ENCODE measurements around the gene C1orf232.

C1orf232 gene

GRCh38 chr1:26156285-26157038 lies 12.3 kb downstream of the C1orf232 start:
- no peaks in the 10 kb centered on the region for H3K9me3 ChIP-seq (ENCODE audit: control insufficient read depth, insufficient read depth, low read length)
- H3K36me3 ChIP-seq (ENCODE audit: insufficient read depth, low read length), result no peaks in the 10 kb centered on the region
- peak overlapping the region; percentile 39; the same call in 1 of the 2 replicates for H3K9ac ChIP-seq (ENCODE audit: low read depth, low read length)
- H3K4me1 ChIP-seq (ENCODE audit: insufficient read depth, low read length), result peaks cover 28% of the 10 kb centered on the region

- H3K36me3 ChIP-seq (ENCODE audit: insufficient read depth, low read length), result no peaks in the 10 kb centered on the region
- no peaks in the 10 kb centered on the region for H3K9me3 ChIP-seq (ENCODE audit: control insufficient read depth, insufficient read depth, low read length)
- H3K4me1 ChIP-seq (ENCODE audit: insufficient read depth, low read length), result peaks cover 22% of the 10 kb centered on the region
- H3K9ac ChIP-seq (ENCODE audit: low read depth, low read length), result peak overlapping the region; percentile 39; the same call in 1 of the 2 replicates
Measured at GRCh38 chr1:26155370-26156284, 13.1 kb downstream of the C1orf232 start.

- Histone ChIP-seq H3K9ac (ENCODE audit: low read depth, low read length) (no peak overlapping the region), H3K36me3 (ENCODE audit: insufficient read depth, low read length) (no peaks in the 10 kb centered on the region), H3K9me3 (ENCODE audit: control insufficient read depth, insufficient read depth, low read length) (no peaks in the 10 kb centered on the region), H3K4me1 (ENCODE audit: insufficient read depth, low read length) (peaks cover 18% of the 10 kb centered on the region)
Measured at GRCh38 chr1:26154750-26155149, 14.0 kb downstream of the C1orf232 start.

- no peaks in the 10 kb centered on the region for H3K36me3 ChIP-seq (ENCODE audit: insufficient read depth, low read length)
- H3K4me1 ChIP-seq (ENCODE audit: insufficient read depth, low read length), result peaks cover 13% of the 10 kb centered on the region
- no peak overlapping the region for H3K9ac ChIP-seq (ENCODE audit: low read depth, low read length)
- no peaks in the 10 kb centered on the region for H3K9me3 ChIP-seq (ENCODE audit: control insufficient read depth, insufficient read depth, low read length)
Measured at GRCh38 chr1:26153966-26154532, 14.7 kb downstream of the C1orf232 start.

GRCh38 chr1:26148887-26149286 lies 19.9 kb downstream of the C1orf232 start:
- Histone ChIP-seq H3K36me3 (ENCODE audit: insufficient read depth, low read length) (no peaks in the 10 kb centered on the region), H3K9me3 (ENCODE audit: control insufficient read depth, insufficient read depth, low read length) (no peaks in the 10 kb centered on the region), H3K9ac (ENCODE audit: low read depth, low read length) (no peak overlapping the region), H3K4me1 (ENCODE audit: insufficient read depth, low read length) (no peaks in the 10 kb centered on the region)

GRCh38 chr1:26145960-26146294 lies 22.8 kb downstream of the C1orf232 start:
- H3K9me3 ChIP-seq (ENCODE audit: control insufficient read depth, insufficient read depth, low read length), result no peaks in the 10 kb centered on the region
- no peaks in the 10 kb centered on the region for H3K4me1 ChIP-seq (ENCODE audit: insufficient read depth, low read length)

GRCh38 chr1:26145041-26145959 lies 23.5 kb downstream of the C1orf232 start:
- H3K4me1 ChIP-seq (ENCODE audit: insufficient read depth, low read length), result no peaks in the 10 kb centered on the region

More at GRCh38 chr1:26145960-26146294, 22.8 kb downstream of the C1orf232 start:
- H3K9ac ChIP-seq (ENCODE audit: low read depth, low read length), result no peak overlapping the region
- no peaks in the 10 kb centered on the region for H3K36me3 ChIP-seq (ENCODE audit: insufficient read depth, low read length)

GRCh38 chr1:26142159-26142558 lies 26.6 kb downstream of the C1orf232 start:
- Histone ChIP-seq H3K9me3 (ENCODE audit: control insufficient read depth, insufficient read depth, low read length) (no peaks in the 10 kb centered on the region), H3K9ac (ENCODE audit: low read depth, low read length) (no peak overlapping the region), H3K36me3 (ENCODE audit: insufficient read depth, low read length) (no peaks in the 10 kb centered on the region), H3K4me1 (ENCODE audit: insufficient read depth, low read length) (0 out of 2 replicates have a peak, but pooled peaks cover 6% of the 10 kb centered on the region)

More at GRCh38 chr1:26145041-26145959, 23.5 kb downstream of the C1orf232 start:
- Histone ChIP-seq H3K9ac (ENCODE audit: low read depth, low read length) (no peak overlapping the region), H3K36me3 (ENCODE audit: insufficient read depth, low read length) (no peaks in the 10 kb centered on the region), H3K9me3 (ENCODE audit: control insufficient read depth, insufficient read depth, low read length) (no peaks in the 10 kb centered on the region)

- Histone ChIP-seq H3K4me1 (ENCODE audit: insufficient read depth, low read length) (0 out of 2 replicates have a peak, but pooled peaks cover 6% of the 10 kb centered on the region), H3K9me3 (ENCODE audit: control insufficient read depth, insufficient read depth, low read length) (no peaks in the 10 kb centered on the region), H3K9ac (ENCODE audit: low read depth, low read length) (no peak overlapping the region), H3K36me3 (ENCODE audit: insufficient read depth, low read length) (no peaks in the 10 kb centered on the region)
Measured at GRCh38 chr1:26138974-26139558, 29.7 kb downstream of the C1orf232 start.

GRCh38 chr1:26134466-26134865 lies 34.3 kb downstream of the C1orf232 start:
- Histone ChIP-seq H3K4me1 (ENCODE audit: insufficient read depth, low read length) (0 out of 2 replicates have a peak, but pooled peaks cover 6% of the 10 kb centered on the region), H3K9me3 (ENCODE audit: control insufficient read depth, insufficient read depth, low read length) (no peaks in the 10 kb centered on the region), H3K9ac (ENCODE audit: low read depth, low read length) (no peak overlapping the region), H3K36me3 (ENCODE audit: insufficient read depth, low read length) (no peaks in the 10 kb centered on the region)

GRCh38 chr1:26132834-26133167 lies 36.0 kb downstream of the C1orf232 start:
- no peak overlapping the region for H3K9ac ChIP-seq (ENCODE audit: low read depth, low read length)

GRCh38 chr1:26132128-26132833 lies 36.5 kb downstream of the C1orf232 start:
- Histone ChIP-seq H3K9ac (ENCODE audit: low read depth, low read length) (no peak overlapping the region), H3K4me1 (ENCODE audit: insufficient read depth, low read length) (peaks cover 6% of the 10 kb centered on the region; the same call in 1 of the 2 replicates), H3K36me3 (ENCODE audit: insufficient read depth, low read length) (no peaks in the 10 kb centered on the region), H3K9me3 (ENCODE audit: control insufficient read depth, insufficient read depth, low read length) (no peaks in the 10 kb centered on the region)

More at GRCh38 chr1:26132834-26133167, 36.0 kb downstream of the C1orf232 start:
- H3K4me1 ChIP-seq (ENCODE audit: insufficient read depth, low read length), result 0 out of 2 replicates have a peak, but pooled peaks cover under 1% of the 10 kb centered on the region
- H3K36me3 ChIP-seq (ENCODE audit: insufficient read depth, low read length), result no peaks in the 10 kb centered on the region
- H3K9me3 ChIP-seq (ENCODE audit: control insufficient read depth, insufficient read depth, low read length), result no peaks in the 10 kb centered on the region

GRCh38 chr1:26130695-26131094 lies 38.1 kb downstream of the C1orf232 start:
- no peak overlapping the region for H3K9ac ChIP-seq (ENCODE audit: low read depth, low read length)
- H3K4me1 ChIP-seq (ENCODE audit: insufficient read depth, low read length), result peaks cover 16% of the 10 kb centered on the region
- no peaks in the 10 kb centered on the region for H3K9me3 ChIP-seq (ENCODE audit: control insufficient read depth, insufficient read depth, low read length)
- H3K36me3 ChIP-seq (ENCODE audit: insufficient read depth, low read length), result no peaks in the 10 kb centered on the region
